Measurements from ENCODE around the gene PCGF2. TPM values are rescaled to one million over a fixed set of nuclear protein-coding genes. Genes with fewer than 3 reads are reported as not detected.
A peak's percentile ranks its signal among the peaks of the same experiment; 100 is the strongest.

Gene PCGF2
- total RNA-seq, 2 experiments from 2014 or later, result 2.6 to 3.3 TPM

DNA sequence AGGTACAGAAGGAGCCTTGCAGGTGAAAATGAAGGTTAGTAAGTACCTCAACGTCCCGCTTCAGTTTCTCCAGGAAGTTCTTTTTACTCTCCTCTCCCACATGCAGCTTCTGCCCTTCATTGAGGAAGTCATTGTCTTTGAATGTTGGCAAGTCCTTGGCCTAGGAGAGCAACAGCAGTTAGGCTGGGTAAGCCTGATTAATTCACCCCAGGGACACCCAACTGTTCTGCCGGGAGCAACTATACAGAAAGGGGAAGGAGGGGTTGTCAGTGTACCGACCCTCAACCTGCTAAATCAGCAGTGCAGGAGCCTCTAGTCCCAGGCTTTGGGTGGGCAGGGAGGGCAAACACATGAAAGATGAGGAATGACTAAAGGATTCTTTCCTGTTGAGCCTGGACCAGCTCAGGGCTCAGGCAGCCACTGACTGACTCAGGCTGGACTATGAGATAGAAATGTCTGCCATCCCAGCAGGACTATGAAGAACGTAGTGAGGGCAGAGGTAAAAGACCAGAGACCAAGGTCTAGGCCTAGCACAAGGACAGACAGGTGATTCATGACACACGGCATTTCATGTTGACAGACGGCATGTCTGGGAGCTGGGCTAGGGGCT, 29.6 kb upstream of the PCGF2 start:
- no peak for DNase-seq
- CTCF ChIA-PET, result interaction anchor here (0.6 kb wide), 1 partner anchor 16 kb away, joined by 3 read pairs; no protein-coding TSS in a partner anchor
- peaks cover 37% of the 10 kb centered on the region for H3K36me3 Mint-ChIP-seq (ENCODE audit: low read depth)
- POLR2A ChIA-PET, result no interaction called here
- H3K4me3 Mint-ChIP-seq, result no peak overlapping the region
- no peaks in the 10 kb centered on the region for H3K27me3 Mint-ChIP-seq
- H3K9me3 Mint-ChIP-seq, result no peaks in the 10 kb centered on the region
- no peak overlapping the region for H3K27ac Mint-ChIP-seq
- H3K4me1 Mint-ChIP-seq, result no peaks in the 10 kb centered on the region

DNA sequence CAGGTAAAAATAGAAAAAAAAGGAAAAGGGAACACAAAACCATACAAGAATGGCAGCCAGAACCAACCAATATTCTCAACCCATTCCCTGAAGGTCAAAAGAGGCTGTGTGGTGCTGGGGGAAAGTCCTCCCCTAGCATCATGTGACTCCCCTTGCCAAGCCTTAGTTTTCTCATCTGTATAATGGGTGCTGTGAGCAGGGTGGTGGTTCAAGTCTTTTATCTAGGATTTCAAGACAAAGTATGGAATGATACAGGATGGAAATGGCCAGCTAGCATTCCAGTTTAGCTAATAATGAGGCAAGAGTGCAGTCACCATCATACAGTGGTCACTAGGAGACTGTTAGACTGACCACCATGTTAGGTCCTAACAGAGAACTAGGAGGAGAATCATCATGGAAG, 25.1 kb upstream of the PCGF2 start:
- no peak for DNase-seq
- Mint-ChIP-seq H3K36me3 (ENCODE audit: low read depth) (peaks cover 42% of the 10 kb centered on the region), H3K4me1 (no peaks in the 10 kb centered on the region), H3K27me3 (no peaks in the 10 kb centered on the region), H3K9me3 (no peaks in the 10 kb centered on the region), H3K4me3 (no peak overlapping the region), H3K27ac (no peak overlapping the region)
- ChIA-PET CTCF (no interaction called here), POLR2A (no interaction called here)

DNA sequence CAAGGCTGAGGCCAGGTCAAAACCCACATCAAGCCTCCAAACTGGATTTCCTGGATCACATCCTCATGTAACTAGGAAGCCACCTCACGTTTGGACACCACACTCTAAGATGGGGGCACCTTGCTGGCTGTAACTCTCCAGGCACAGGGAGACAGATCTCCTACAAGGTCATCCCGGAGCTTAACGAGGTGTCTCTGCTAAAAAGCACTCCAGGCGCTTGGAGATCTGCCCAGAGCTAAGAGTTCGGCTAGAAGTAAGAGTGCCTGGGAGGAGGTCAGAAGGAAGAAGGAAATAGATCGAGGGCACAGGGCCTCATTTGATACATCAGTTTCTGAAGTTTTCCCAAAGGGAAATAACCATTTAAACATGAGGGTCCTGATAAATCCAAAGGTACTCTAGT, 20.3 kb upstream of the PCGF2 start:
- ChIA-PET CTCF (no interaction called here), POLR2A (no interaction called here)
- Mint-ChIP-seq H3K4me3 (no peak overlapping the region), H3K4me1 (no peaks in the 10 kb centered on the region), H3K27ac (no peak overlapping the region), H3K9me3 (no peaks in the 10 kb centered on the region), H3K36me3 (ENCODE audit: low read depth) (peaks cover 67% of the 10 kb centered on the region), H3K27me3 (no peaks in the 10 kb centered on the region)
- no peak for DNase-seq

DNA sequence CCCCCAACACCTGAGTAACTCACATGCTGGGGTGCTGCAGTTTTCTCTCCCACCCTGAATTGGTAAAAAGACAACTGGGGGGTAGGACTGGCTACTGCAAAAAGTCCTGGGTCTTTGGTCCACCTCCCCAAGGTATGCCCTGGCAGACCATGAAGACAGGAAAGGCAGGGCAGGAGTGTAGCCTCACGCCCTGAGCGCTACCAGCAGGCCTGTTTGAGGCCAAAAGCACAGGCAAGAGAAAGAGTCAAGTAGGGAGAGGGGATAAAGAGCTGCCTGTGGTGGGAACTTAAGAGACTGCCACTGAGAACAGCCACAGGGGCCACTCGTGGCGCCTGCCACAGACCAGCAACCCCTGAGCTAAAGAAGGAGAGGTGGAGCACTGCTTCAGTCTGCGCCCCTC, 18.2 kb upstream of the PCGF2 start:
- ChIA-PET POLR2A (interaction anchor here (1.2 kb wide), 1 partner anchor 39 kb away, joined by 4 read pairs; no protein-coding TSS in a partner anchor), CTCF (no interaction called here)
- peaks cover 69% of the 10 kb centered on the region for H3K36me3 Mint-ChIP-seq (ENCODE audit: low read depth)
- DNase-seq, result no peak
- no peaks in the 10 kb centered on the region for H3K9me3 Mint-ChIP-seq
- peaks cover 6% of the 10 kb centered on the region for H3K4me1 Mint-ChIP-seq
- H3K27me3 Mint-ChIP-seq, result no peaks in the 10 kb centered on the region
- H3K4me3 Mint-ChIP-seq, result no peak overlapping the region
- H3K27ac Mint-ChIP-seq, result no peak overlapping the region

DNA sequence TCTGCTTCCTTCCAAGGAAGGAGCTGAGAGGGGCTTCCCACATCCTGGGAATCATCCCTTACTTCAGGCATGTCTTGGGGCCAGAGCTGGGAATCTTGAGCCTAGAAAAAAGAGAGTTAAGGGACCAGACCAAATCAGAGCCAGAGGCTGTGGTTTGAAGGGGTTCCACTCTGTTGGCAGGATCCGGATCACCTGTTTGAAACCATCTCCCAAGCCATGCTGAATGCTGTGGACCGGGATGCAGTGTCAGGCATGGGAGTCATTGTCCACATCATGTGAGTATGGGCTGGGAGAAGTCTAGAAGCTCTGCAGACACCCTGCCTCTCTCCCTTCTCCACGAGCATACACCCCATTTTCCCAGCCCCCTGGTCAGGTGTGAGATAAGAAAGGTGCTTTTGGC, 14.1 kb upstream of the PCGF2 start:
- Mint-ChIP-seq H3K36me3 (ENCODE audit: low read depth) (peaks cover 69% of the 10 kb centered on the region), H3K27me3 (no peaks in the 10 kb centered on the region), H3K4me3 (no peak overlapping the region), H3K9me3 (no peaks in the 10 kb centered on the region), H3K4me1 (peaks cover 18% of the 10 kb centered on the region), H3K27ac (no peak overlapping the region)
- ChIA-PET POLR2A (interaction anchor here (1.2 to 1.3 kb wide), 3 partner anchors 9 to 36 kb away, joined by 4 to 8 read pairs (median 6); partner anchors contain the start of gene PSMB3), CTCF (interaction anchor here (0.5 to 0.7 kb wide), 3 partner anchors 32 to 1039 kb away, joined by 3 read pairs; no protein-coding TSS in a partner anchor)
- no peak for DNase-seq

DNA sequence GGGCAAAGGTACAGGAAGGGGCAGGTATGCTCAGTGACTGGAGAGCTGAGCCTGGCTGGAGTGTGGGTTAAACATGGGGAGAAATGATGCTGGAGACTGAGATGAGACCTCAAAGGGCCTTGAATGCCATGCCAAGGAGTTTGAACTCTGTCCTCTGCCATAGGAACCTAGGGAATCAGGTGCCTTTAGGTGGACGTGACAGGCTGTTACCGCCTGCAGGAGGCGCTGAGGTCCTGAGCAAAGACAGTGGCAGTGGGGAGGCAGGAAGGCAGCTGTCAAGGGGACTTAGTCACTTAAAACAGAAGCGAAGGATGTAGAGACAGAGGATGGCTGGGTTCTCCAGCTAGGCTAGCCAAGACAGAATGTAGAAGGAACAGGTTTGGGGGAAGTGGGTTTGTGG, 13.5 kb upstream of the PCGF2 start:
- H3K27me3 Mint-ChIP-seq, result no peaks in the 10 kb centered on the region
- DNase-seq, result peak; percentile 49
- no peaks in the 10 kb centered on the region for H3K9me3 Mint-ChIP-seq
- peak overlapping the region; percentile 12 for H3K27ac Mint-ChIP-seq
- H3K36me3 Mint-ChIP-seq (ENCODE audit: low read depth), result peaks cover 65% of the 10 kb centered on the region
- H3K4me1 Mint-ChIP-seq, result peaks cover 18% of the 10 kb centered on the region
- H3K4me3 Mint-ChIP-seq, result no peak overlapping the region
- ChIA-PET CTCF (interaction anchor here (0.5 to 1.0 kb wide), 4 partner anchors 33 to 1039 kb away, joined by 3 read pairs; no protein-coding TSS in a partner anchor), POLR2A (interaction anchor here (1.2 to 1.3 kb wide), 3 partner anchors 9 to 36 kb away, joined by 4 to 8 read pairs (median 6); partner anchors contain the start of gene PSMB3)

DNA sequence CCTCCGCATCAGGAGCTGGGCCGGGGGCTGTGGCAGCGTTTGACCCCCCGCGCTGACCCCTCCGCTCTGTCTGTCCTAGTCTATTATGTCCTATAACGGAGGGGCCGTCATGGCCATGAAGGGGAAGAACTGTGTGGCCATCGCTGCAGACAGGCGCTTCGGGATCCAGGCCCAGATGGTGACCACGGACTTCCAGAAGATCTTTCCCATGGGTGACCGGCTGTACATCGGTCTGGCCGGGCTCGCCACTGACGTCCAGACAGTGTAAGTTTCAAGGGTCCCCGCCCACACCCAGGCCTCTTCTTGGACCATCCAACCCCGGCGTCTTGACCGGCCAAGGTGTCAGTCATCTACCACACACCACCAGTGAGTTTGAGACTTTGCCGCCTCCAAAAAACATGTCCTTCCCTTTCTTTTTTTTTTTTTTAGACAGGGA, 5.0 kb upstream of the PCGF2 start:
- POLR2A ChIA-PET, result interaction anchor here (1.4 to 1.6 kb wide), 3 partner anchors 9 to 49 kb away, joined by 4 to 14 read pairs (median 8); partner anchors contain the start of gene MLLT6
- H3K4me1 Mint-ChIP-seq, result peaks cover 45% of the 10 kb centered on the region
- no peaks in the 10 kb centered on the region for H3K9me3 Mint-ChIP-seq
- DNase-seq, result no peak
- peaks cover 29% of the 10 kb centered on the region for H3K36me3 Mint-ChIP-seq (ENCODE audit: low read depth)
- peaks cover 25% of the 10 kb centered on the region for H3K27me3 Mint-ChIP-seq
- CTCF ChIA-PET, result interaction anchor here (1.0 to 2.2 kb wide), 2 partner anchors 76 to 400 kb away, joined by 3 to 7 read pairs; no protein-coding TSS in a partner anchor
- H3K27ac Mint-ChIP-seq, result peak overlapping the region; percentile 94
- peak overlapping the region; percentile 97 for H3K4me3 Mint-ChIP-seq

DNA sequence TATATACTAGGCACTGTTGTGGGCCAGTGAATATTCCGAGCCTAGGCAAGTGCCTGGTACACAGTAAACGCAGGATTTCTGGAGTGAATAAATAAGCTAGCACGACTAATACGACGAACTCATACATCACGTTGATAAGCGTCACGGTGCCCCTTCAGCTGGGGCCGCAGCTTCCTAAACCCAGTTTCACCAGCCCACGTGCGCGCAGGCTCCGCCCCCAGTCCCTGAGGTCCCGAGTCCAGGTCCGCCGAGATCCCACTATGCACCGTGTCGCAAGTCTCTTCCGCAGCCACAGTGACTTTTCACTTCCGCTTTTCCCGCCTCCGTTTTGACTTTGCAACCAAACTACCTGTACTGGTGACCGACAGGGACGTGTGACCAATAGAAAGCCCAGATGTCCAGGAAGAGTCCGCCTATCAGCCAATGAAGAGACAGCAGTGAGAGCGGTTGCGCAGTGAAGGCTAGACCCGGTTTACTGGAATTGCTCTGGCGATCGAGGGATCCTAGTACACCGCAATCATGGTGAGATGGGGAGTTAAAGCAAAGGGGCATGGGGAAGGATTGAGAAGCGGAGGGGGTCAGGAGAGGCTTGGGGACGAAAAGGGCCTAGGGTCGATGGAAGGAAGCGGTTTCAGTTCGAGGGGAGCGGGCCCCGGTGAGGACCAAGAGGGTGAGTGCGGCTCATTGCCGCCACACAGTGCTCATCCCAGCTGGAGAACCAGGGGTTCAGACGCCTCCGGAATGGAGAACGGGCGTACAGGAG, 4.4 kb upstream of the PCGF2 start, which contains the start of gene PSMB3:
PSMB3 (plus strand) TSS at position 434 of the 763 bp plus-strand sequence; CDS start at position 520, 86 bp downstream.
- Mint-ChIP-seq H3K27ac (peak within 1 kb of the TSS; percentile 94), H3K4me1 (peaks cover 47% of the 10 kb centered on the region), H3K4me3 (peak within 1 kb of the TSS; percentile 97), H3K36me3 (ENCODE audit: low read depth) (peaks cover 26% of the 10 kb centered on the region), H3K27me3 (peaks cover 28% of the 10 kb centered on the region), H3K9me3 (no peaks in the 10 kb centered on the region)
- CTCF ChIA-PET, result interaction anchor here (0.6 to 2.4 kb wide), 9 partner anchors 17 to 401 kb away, joined by 3 to 15 read pairs (median 3); no protein-coding TSS in a partner anchor
- POLR2A ChIA-PET, result interaction anchor here (0.7 to 1.6 kb wide), 18 partner anchors 9 to 402 kb away, joined by 3 to 14 read pairs (median 5); partner anchors contain the start of genes CWC25, LASP1, MLLT6 and RPL23
- DNase-seq, result peak; percentile 97

DNA sequence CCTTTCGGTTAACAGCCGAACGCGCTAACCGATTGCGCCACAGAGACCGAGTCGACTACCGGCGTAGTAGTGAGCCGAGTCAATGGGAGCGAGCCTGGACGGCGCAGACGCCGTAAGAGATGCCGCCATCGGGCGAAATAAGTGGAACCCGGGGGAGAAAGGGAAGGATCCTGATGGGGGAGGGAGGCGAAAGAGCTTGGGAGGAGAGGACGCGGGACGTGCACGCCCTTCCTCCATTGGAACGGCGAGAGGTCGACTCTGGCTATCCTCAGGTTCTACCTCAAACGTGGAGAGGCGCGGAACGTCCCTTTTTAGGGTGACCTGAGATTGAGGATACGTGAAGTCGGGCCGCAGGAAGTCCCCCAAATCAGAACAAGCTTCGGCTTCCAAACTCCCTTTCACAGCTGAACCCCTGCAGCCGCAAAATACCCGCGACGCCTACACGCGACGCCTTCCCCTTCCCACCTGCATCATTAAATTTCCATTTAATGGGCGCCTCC, 3.7 kb upstream of the PCGF2 start:
- no peaks in the 10 kb centered on the region for H3K9me3 Mint-ChIP-seq
- POLR2A ChIA-PET, result interaction anchor here (0.7 to 1.6 kb wide), 18 partner anchors 9 to 402 kb away, joined by 3 to 14 read pairs (median 5); partner anchors contain the start of genes CWC25, LASP1, MLLT6 and RPL23
- CTCF ChIA-PET, result interaction anchor here (0.6 to 2.4 kb wide), 7 partner anchors 17 to 323 kb away, joined by 3 to 15 read pairs (median 3); no protein-coding TSS in a partner anchor

DNA sequence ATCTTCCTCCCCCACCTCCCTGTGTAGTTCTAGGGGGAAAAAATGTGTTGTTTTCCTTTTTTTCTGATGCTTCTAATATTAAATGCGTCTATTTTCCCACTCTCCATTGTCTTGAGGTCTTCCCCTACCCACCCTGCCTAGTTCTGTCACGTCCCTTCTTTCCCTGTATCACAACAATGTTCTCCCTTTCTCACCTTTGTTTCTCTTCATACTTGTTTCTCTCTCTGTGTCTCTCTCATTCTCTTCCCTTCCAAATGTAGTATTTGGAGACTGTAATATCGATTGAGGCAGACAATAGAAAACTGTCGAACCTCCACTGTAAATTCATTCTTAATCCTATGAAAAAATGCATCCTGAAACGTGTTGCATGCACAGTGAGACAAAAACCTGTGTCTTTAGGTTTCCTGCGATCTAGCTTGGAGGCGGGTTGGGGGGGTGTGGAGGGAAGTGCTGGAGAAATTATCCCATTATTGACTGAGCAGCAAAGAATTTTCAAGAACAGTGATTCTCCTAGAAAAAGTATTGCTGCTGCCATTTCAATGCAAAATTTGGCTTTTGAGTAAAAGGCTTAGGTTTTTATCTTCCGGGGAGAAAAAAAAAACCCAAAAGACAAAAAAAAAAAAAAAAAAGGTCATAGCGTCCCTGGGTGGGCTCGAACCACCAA, 3.1 kb upstream of the PCGF2 start:
- Mint-ChIP-seq H3K4me3 (peak overlapping the region; percentile 97), H3K27ac (peak overlapping the region; percentile 94), H3K36me3 (ENCODE audit: low read depth) (peaks cover 23% of the 10 kb centered on the region), H3K4me1 (peaks cover 54% of the 10 kb centered on the region), H3K9me3 (no peaks in the 10 kb centered on the region), H3K27me3 (peaks cover 35% of the 10 kb centered on the region)
- DNase-seq, result no peak
- ChIA-PET CTCF (interaction anchor here (0.7 to 2.4 kb wide), 3 partner anchors 16 to 405 kb away, joined by 4 to 15 read pairs (median 6); no protein-coding TSS in a partner anchor), POLR2A (interaction anchor here (0.8 to 1.6 kb wide), 16 partner anchors 8 to 403 kb away, joined by 3 to 14 read pairs (median 5); partner anchors contain the start of genes CWC25, LASP1, MLLT6 and RPL23)

More for the DNA sequence above, 3.7 kb upstream of the PCGF2 start:
- Mint-ChIP-seq H3K4me3 (peak overlapping the region; percentile 97), H3K36me3 (ENCODE audit: low read depth) (peaks cover 26% of the 10 kb centered on the region), H3K4me1 (peaks cover 48% of the 10 kb centered on the region), H3K27ac (peak overlapping the region; percentile 94), H3K27me3 (peaks cover 29% of the 10 kb centered on the region)
- peak; percentile 87 for DNase-seq

DNA sequence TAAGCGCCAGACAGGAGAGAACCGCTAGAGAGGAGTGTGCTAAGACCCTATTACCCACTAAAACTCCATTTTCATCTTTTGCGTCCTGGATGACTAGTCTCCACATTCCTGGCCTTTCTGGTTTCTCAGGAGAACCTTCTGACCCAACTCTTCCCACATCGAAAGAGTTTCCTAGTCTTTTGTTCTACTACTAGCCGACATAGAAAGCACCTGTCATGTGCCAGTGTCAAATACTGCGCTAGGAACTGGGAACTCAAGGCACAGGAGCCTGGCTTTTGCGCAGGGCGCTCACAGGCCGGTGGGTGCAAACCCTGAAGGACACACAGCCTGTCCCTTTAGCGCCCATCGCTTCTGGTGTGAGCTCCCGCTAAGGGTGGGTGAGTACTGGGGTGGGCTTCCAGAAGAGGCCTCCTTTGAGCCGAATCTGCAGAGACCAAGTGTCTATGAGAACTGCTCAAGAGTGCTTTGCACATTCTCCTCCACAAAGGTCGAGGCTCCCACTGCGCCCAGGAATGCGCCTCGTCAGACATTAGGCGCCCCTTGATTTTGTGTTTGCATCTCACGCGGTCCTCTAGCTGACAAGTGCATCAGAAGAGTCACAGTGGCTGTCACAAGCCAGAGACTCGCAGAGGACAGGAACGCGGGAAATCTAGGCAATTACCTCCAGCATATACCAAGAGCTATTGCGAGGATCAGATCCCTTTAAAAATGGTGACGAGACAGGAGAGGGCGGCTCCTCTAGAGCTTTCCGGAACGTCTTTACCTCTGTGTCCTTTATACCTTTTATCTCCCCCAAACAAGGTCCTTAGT, 2.4 kb upstream of the PCGF2 start:
- no peaks in the 10 kb centered on the region for H3K9me3 Mint-ChIP-seq
- peaks cover 55% of the 10 kb centered on the region for H3K4me1 Mint-ChIP-seq
- H3K27ac Mint-ChIP-seq, result peak overlapping the region; percentile 94
- DNase-seq, result no peak
- H3K27me3 Mint-ChIP-seq, result peaks cover 43% of the 10 kb centered on the region
- peak overlapping the region; percentile 97 for H3K4me3 Mint-ChIP-seq
- peaks cover 16% of the 10 kb centered on the region for H3K36me3 Mint-ChIP-seq (ENCODE audit: low read depth)
- CTCF ChIA-PET, result interaction anchor here (1.5 to 2.4 kb wide), 2 partner anchors 15 to 74 kb away, joined by 6 to 15 read pairs; no protein-coding TSS in a partner anchor
- POLR2A ChIA-PET, result interaction anchor here (0.9 to 1.6 kb wide), 5 partner anchors 19 to 404 kb away, joined by 3 to 6 read pairs (median 5); no protein-coding TSS in a partner anchor
